DMS53 treated with DMSO at 0.1 percent for 48 hours (cell line): ENCODE data around the gene OR5H14.
"Not testable (repeated sequence)": the region's sequence is repeated elsewhere in the genome, so short reads cannot be mapped to it uniquely, and the experiment has no call there.

Experiments used
- DNase-seq: peaks from one replicate; lab custom pipeline; 2025; ENCODE audit not compliant: unreplicated experiment; lab: John Stamatoyannopoulos, UW

OR5H14 gene

GRCh38 chr3:98196293-98196692, 49.0 kb downstream of the OR5H14 start:
- DNase-seq = not testable (repeated sequence)

DNA sequence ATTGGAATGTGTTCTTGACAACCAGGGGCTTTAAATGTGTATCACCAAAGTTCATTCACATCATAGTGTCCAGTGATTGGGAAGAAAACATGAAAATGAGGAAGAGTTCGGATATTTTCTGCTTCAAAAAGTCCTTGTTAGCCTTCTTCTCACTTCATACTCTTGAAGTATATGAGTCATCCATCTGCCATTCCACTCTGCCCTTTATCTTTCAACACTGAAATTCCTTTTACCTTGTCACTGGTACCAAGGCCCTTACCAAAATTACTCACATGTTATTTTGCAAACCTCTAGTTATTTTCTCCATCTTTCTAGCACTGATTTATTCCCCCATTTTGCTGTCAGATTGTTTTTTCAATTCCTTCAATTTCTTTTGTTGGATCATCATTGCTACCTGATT, 51.7 kb downstream of the OR5H14 start:
- DNase-seq = no peak
